GM10847 (cell line): ENCODE results near the gene TPP1.

ENCODE experiments used
- POLR2A ChIP-seq: IDR thresholded peaks from 2 replicates; pipeline ENCODE4 v1.6.1; 2011; ENCODE audit not compliant: insufficient read length; ENCODE audit errors: extremely low read depth

TPP1 gene

GRCh38 chr11:6601041-6601461, 18.2 kb downstream of the TPP1 start:
- TF ChIP-seq POLR2A, result no peak

GRCh38 chr11:6599881-6600390, 19.3 kb downstream of the TPP1 start:
- TF ChIP-seq POLR2A, result no peak

- TF ChIP-seq POLR2A, result no peak
Measured at GRCh38 chr11:6599449-6599848, 19.8 kb downstream of the TPP1 start.

- no peak for TF ChIP-seq POLR2A
Measured at GRCh38 chr11:6598555-6598954, 20.7 kb downstream of the TPP1 start.

- no peak for TF ChIP-seq POLR2A
Measured at GRCh38 chr11:6596239-6596877, 22.9 kb downstream of the TPP1 start.

- TF ChIP-seq POLR2A, result no peak
Measured at GRCh38 chr11:6594142-6594768, 25.0 kb downstream of the TPP1 start.

- TF ChIP-seq POLR2A, result no peak
Measured at GRCh38 chr11:6588018-6588417, 31.2 kb downstream of the TPP1 start.

GRCh38 chr11:6587360-6587953, 31.8 kb downstream of the TPP1 start:
- TF ChIP-seq POLR2A, result no peak

GRCh38 chr11:6586434-6587359, 32.5 kb downstream of the TPP1 start:
- TF ChIP-seq POLR2A, result no peak

GRCh38 chr11:6584528-6584927, 34.7 kb downstream of the TPP1 start:
- no peak for TF ChIP-seq POLR2A

- no peak for TF ChIP-seq POLR2A
Measured at GRCh38 chr11:6583584-6583983, 35.6 kb downstream of the TPP1 start.

- TF ChIP-seq POLR2A, result no peak
Measured at GRCh38 chr11:6579681-6580080, 39.5 kb downstream of the TPP1 start.

- TF ChIP-seq POLR2A, result no peak
Measured at GRCh38 chr11:6578134-6578533, 41.1 kb downstream of the TPP1 start.

- TF ChIP-seq POLR2A, result no peak
Measured at GRCh38 chr11:6576471-6577373, 42.5 kb downstream of the TPP1 start.

- TF ChIP-seq POLR2A, result no peak
Measured at GRCh38 chr11:6574816-6575715, 44.2 kb downstream of the TPP1 start.
